Epidermal melanocyte (primary cell): Measurements from ENCODE around the gene WT1.
"Not testable (repeated sequence)": the region's sequence is repeated elsewhere in the genome, so short reads cannot be mapped to it uniquely, and the experiment has no call there.

Experiments used
- DNase-seq: peaks from one replicate; pipeline ENCODE4 v3.0.0; 2011; ENCODE audit warnings: low spot score; ENCODE audit not compliant: insufficient read length

The WT1 gene

DNA sequence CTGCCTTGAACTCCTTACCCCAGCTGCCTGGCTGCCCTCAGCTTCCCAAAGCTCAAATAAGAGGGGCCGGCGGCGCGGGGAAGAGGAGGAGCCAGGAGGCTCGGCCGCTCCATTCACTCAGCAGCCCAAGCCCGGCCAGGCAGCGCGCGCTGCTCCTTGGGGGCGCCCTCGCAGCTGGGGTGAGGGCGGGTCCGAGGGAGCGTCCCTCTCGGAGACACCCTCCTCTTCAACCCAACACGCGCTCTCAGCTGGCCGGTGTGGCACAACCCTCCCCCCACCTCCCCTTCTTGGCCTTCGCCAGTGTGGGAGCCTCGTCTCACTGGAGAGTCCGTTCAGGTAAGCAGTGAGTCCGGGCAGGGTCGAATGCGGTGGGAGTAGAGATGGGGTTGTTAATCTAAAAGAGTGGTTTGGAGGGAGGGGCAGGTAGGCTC is at the start of gene WT1:
Gene WT1, minus strand, starts transcription at position 29 of the 431 bp plus-strand sequence.
- no peak for DNase-seq

DNA sequence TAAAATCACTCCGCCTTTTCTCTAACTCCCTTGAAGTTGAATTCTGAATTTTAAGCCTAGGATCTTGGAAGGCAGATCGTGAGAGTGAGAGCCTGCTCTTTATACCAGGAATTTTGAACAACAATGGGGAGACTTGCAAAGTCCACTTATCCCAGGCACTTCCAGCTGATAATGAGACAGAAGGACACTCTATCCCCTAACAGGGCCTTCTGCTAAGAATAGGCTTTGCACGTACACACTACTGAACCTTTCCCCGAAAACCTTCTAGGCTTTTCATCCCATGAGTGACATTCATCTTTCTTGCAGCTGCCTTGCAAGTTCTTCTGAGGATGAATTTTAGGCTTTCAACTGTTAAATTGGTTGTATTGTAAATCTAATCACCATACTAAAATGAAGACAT is 44.0 kb upstream of the WT1 start:
- no peak for DNase-seq

DNA sequence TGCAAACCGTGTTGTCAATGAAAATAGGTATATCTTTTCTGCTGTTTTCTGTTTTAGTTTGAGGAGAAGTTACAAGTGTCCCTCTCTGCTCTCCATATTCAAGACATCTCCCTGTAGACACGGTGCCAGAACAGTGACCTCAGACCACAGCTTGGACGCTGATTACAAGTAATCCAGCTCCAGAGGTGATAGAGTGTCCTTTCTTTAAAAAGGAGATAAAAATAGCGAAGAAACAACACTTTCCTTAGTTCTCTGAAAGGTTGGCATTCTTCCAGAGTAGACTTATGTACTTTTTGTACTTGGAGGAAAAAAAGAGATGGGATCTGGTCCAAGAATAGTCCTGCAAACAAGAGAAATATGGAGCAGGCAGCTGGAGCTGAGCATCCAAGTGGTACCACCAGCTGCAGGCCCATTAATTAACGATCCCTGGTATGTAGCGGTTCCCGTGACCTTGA is 43.0 kb upstream of the WT1 start:
- no peak for DNase-seq

DNA sequence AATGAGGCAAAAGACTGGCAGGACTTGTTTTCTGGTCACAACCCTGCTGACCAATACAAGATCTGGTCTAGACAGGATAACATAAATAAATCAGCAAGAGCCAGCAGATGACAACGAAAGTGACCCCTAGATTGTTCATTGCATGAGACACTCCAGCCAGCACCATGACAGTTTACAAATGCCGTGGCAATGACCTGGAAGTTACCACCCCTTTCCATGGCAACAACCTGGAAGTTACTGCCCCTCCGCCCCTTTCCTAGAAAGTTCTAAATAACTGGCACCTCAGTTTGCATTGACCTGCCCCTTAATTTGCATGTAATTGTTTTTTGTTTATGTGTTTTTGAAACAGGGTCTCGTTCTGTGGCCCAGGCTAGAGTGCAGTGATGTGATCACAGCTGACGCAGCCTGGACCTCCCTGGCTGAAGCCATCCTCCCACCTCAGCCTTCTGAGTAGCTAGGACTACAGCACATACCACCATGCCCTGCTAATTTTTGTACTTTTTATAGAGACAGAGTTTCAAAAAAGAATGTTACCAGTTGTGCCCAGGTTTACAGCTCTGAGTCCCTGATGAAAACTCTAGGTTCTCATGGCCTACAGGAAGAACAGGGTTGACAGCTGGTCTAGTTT is 38.1 kb upstream of the WT1 start:
- no peak for DNase-seq

DNA sequence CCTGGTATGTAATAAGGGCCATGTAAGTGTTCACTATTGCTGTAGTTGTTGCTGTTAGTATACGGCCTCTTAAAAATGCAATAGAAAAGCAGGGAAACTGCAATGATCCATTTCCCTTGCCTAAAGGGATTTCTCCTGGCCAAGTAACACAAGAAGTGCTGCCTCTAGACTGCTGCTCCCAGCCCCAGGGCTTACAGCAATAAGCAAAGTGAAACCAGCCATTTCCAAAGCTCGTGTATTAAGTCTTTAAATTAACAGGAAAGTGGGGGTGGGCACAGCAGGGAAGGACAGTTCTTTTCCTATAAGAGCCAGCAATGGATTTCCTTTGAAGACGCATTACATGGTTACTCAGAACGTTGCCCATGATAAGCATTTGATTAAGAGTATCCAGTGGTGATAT is 36.9 kb upstream of the WT1 start:
- DNase-seq, result no peak

DNA sequence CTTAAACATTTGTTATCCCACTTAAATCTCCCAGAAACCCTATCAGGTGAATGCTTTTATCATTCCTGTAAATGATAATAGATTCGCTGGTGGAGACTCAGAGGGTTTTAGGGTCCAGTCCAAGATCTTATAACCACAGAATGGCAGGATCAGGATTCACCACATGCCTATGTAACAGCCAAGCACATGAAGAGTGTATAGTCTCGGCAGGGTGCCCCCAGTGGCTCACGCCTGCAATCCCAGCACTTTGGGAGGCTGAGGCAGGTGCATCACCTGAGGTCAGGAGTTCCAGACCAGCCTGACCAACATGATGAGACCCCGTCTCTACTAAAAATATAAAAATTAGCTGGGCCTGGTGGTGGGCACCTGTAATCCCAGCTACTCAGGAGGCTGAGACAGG is 36.2 kb upstream of the WT1 start:
- DNase-seq, result not testable (repeated sequence)

DNA sequence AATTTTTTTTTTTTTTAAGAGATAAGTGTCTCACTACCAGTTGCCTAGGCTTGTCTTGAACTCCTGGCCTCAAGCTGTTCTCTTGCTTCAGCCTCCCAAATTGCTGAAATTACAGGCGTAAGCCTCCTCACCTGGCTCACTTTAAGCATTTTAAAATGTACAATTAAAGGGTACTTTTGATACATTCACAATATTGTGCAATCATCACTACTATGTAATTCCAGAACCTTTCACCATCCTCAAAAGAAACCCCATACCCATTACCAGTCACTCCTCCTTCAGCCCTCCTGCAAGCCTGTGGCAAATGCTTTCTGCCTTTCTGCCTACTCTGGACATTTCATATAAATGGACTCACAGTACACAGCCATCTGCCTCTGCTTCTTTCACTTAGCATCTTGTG is 34.5 kb upstream of the WT1 start:
- DNase-seq, result no peak

DNA sequence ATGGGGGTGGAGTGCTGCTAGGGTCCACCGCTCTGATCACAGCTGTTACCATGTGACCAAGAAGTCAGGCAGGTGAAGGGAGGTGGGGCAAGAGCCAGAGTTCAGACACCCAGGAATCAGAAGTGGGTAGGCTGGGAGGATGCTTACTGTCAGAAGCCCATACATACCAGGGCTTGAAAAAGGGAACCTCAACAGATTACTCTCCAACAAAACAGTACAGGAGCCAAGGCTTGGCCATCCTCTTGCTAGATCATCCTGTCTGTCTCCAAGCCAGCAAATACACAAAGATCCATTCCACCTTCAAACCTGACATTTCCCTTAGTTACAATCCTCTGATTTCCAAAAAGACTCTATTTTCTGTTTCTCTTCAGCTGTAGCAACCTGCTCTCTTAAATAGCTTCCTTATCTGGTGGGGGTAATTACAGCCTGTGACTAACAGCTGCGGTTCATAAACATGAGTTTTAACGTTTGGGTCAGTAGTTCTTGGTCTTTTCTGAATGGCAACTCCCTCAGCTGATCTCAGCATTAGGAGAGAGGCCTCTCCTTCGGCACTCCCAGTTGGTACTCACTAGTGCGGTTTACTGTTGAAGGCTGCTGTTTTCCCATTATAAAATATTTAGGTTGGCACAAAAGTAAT is 31.1 kb upstream of the WT1 start:
- no peak for DNase-seq

DNA sequence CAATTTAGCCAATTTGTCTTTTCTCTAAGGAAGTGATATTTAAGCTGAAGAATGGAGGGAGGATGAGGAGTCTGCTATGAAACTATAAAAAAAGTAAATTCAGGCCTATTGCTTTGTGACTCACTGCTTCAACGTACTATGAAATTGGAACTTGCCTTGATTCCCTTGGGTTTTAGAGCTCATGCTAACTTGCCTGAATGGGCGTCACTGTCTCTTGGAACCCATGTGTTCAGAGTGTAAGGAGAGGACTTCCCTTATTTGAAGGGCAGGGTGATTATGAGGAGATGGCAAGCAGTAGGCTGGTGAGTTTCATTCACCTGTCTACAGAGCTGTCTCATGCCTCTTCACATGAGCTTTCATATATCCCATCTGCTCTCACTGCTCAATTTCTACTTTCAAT is 28.7 kb upstream of the WT1 start:
- DNase-seq, result no peak

DNA sequence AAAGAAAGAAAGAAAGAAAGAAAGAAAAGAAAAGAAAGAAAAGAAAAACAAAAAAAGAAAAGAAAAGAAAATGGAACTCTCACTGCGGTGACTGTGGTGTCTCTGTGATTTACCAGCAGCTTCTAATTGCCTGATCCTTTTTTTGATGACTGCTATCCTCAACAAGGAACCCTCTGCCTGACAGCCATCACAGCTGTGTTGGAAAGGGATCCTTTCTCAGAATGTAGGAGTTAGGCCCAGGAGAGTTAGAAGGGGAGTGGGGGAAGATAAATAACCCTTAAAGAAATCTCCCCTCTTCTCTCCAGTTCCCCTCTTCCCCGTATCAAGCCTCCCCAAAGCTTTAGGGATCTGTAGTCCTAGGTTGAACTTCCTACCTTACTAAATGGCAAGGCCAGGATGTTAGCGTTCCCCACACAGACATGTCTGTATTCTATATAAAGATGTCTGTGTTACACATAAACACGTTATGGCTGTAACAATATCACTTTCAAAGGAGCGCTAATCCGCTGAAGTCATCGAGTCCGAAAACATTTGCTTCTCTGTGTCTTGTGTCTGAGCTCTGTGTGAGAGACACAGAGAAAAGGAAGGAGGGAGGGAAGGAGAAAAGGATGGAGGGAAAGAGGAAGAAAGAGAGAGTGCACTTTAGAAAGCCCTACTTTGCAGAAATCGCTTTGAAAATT is 26.8 kb upstream of the WT1 start:
- DNase-seq, result no peak

DNA sequence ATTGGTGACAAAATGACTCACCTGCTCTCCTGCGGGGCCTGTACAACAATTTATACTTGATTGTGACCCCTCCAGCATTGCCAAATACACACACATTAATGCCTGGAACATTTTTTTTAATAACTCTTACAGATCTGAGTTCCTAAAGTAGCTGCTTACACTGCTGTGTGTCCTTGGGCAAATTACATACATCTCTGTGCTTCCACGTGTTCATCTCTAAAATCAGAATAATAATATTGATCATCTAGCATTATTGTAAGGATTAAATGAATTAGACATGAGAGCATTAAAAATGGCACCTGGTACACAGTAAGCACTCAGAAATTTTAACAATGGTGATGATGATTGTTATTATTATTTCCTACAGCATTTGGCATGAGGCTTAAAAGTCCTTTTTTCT is 21.5 kb upstream of the WT1 start:
- no peak for DNase-seq

DNA sequence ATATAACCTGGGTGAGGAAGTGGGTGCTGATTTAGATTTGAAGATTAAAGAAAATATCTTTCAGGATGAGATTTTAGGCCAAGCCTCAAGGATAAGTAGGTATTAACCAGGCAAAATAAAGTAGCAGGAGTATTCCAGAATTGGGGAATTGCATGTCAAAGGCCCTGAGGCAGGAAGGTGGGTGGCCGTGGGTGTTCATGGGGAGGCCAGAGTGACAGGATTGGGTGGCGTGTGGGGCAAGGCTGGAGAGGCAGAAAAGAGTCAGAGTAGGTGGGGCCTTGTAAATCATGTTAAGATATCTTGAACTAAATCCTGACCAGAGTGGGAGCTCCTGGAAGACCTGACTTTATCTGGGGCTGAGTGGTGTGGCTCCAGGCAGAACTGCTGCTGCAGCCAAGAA is 19.7 kb upstream of the WT1 start:
- no peak for DNase-seq

DNA sequence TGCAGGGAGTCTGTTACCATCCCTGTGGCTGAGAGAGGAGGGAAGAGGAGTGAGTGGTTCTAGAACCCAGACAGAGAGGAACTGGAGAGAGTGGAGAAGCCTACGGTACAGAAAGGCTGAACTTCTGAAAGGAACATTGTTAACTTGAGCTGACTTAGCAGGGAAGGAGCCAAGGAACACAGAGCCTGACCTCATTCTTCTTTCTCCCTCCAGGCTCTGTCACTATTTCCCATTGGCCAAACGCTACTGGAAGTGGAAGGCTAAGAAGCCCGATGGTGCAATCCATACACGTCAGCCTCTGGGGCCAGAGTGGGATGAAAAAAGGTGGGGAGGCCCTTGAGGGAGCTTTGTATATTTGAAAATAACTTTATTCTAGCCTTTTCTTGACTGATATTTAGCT is 16.5 kb upstream of the WT1 start:
- DNase-seq, result no peak

DNA sequence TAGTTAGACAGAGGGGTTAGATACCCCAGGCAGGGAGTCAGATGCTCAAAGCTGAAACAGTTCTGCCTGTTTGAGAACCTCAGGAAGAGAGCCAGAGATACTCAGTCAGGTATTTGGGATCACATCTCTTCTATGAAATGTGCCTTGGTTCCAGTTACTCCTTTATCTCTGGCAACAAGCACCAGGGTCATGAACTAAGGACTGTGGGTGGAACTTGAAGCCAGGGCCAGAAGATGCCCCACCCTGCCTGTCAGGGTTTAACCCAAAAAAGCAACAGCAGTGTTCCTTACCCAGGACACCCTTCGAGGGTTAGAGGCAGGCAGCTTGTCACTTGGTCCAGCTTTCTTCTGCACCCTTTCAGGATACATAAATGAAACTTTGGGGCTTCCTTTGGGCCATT is 15.0 kb upstream of the WT1 start:
- no peak for DNase-seq

DNA sequence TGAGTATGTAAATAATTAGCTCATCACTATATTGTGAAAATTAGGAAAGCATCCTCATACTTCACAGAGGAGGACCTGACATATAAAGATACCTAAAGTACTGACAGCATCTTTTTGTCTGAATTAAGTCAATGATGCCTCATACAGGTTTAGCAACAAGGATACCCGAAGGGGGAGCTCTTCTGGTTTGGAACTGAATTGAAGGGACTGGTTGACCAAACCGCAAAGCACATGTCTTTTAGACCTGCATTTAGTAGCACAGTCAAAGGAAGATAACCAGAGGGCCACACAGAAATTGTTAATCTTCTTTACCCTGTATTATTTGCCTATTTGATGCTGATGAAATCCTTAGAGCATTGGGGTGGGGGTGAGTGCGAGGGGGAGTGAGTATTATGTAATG is 12.9 kb upstream of the WT1 start:
- DNase-seq, result no peak

DNA sequence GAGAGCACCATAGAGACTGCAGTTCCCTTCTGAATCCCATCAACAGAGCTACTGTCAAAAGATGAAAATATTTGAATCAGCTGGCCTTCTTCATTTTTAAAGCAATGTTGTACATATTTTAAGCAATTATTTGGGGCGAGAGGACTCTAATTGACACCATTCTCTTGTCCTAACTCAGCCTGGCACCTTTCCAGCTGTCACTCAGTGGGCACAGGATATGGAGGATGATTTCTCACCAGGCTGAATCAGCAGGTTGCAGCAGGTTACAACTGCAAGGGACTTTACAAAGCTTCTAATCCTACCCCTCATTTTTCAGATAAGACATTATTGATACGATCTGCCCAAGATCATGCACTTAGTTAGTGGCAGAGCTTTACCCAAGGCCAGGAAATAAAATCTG is 11.9 kb upstream of the WT1 start:
- no peak for DNase-seq

DNA sequence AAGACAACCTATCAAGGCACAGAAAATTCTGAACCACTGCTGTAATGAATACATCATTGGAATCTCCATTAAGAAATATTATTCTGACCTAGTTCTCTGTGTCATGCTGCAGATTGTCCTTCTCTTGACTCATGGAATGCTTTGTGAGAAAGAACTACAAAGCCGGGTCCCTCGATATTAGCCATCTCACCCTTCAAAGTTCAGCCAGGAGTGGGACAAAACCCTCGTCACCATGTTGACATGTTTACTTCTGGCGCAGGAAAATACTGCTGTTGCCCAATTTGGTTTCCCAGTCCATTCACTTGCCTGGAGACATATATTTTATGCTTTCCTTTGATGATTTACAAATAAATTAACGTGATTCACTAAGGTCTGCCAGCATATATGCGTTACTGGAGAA is 10.9 kb upstream of the WT1 start:
- DNase-seq, result no peak

DNA sequence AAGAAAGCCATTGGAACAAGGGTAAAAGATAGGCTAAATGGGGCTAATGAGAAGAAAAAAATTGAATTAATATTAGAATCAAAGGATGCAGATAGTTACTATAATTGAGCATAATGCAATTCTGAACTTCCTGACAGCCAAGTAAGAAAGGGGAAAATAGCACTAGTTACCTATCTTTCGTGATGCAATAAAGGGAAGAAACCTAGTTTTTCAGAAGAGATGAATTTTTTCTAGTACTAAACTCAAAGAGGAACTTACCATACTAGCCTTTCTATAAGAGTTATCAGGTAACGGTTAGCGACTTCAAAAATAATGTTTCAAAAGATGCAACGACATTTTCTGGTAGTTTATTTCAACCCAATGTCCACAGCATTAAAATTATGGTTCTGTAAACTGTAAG is 8.8 kb upstream of the WT1 start:
- DNase-seq, result no peak

DNA sequence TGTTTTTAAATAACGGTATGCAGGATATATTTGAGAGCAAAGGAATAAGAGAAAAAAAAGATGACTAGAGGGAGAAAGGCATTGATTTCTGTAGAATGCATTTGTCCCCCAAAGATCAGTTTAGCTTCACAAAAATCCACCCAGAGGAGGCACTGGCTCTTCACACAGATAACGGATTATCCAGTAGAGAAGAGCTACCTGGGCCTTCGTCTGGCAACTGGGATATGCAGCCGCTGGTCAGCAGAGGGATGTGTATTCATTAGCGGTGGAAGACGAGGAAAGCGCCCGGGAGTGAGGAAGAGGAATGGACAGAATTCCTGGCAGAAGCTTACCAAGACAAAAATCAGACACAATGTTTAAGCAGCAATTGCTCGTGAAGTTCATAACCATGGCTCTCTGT is 5.6 kb upstream of the WT1 start:
- DNase-seq, result no peak

DNA sequence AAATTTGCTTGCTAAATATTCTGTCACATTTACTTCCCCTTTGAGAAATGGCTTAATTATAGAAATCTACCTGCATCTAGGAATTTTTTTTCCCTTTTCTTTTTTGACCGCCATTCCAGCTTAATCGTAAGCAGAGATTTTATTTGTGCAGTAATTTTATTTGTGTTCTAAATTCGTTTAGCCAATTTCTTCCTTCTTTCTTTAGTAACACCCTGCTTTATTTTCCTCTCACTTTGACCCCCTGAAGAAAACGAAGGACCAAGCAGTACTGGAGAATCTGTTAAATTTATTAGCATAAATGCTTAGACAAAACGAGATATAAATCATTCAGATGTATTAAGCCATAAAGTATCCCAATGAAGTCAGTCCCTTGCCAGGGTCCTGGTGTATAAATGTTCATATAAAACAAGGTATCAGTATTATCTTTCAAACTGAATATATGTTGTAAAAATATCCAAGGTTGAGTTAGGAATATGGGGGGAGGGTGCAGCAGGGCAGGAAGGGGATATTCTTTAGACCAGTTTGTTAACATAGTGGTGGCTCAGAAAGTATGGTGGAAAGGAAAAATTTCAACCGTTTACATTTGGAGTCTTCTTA is 5.1 kb upstream of the WT1 start:
- DNase-seq, result no peak

DNA sequence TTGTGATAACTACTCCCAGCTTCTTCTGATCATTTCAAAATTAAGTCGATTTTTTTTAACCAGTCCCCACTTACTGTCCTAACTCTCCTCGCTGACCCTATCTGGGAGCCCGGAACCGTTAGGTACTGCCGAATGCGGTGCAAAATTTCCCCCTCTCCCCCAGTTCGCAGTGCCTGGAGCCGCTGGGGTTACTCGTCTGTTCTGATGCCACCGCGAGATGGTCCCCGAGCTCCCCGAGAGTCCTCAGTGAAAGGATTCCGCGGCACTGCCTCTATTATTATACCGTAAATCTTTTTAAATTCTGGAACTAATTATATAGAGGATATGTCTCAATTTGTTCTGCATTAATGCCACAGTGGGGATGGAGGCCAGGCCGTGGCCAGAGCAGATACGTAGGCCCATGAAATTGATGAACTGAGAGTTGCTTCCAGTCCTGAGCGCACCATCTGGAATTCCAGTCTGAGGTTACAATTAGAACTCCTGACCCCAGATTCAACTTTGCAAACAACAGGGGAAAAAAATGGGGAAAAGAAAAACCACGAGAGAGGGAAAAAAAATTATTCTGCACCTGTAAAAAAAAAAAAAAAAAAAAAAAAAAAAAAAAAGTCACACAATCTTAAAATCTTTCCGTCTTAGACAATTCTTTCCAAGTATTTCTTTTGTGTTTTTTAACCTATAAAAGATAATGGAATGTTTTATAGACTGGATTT is 4.3 kb upstream of the WT1 start:
- no peak for DNase-seq
